CD14-positive monocyte (primary cell): Measurements from ENCODE around the gene GLI3. TPM values are rescaled to one million over a fixed set of nuclear protein-coding genes. Genes with fewer than 3 reads are reported as not detected.

ENCODE experiments used
- DNase-seq, 3 donors: peaks; one replicate each; pipeline ENCODE4 v3.0.0-alpha.2; 2011 to 2022
- H2AFZ ChIP-seq: 2 replicates; pipeline ENCODE4 v1.6.0; 2012; ENCODE audit warnings: mild to moderate bottlenecking, low read depth, low read length, inconsistent platforms; ENCODE audit not compliant: insufficient read depth, poor library complexity, severe bottlenecking
- H3K27ac ChIP-seq, 2 donors: 1 replicate in 1 of 2; 2 replicates in 1 of 2; pipeline ENCODE4 v1.5.1; 2012 to 2013; ENCODE audit warnings: low read length in 2 of 2, control low read depth in 1 of 2, inconsistent platforms in 1 of 2, low read depth in 1 of 2, mild to moderate bottlenecking in 1 of 2
- H3K27me3 ChIP-seq, 2 donors: one replicate each; pipeline versions ENCODE4 v1.6.0 to v1.6.1; 2011 to 2013; ENCODE audit warnings: low read length in 2 of 2; ENCODE audit not compliant: control insufficient read depth in 2 of 2, insufficient read depth in 2 of 2
- H3K36me3 ChIP-seq, 2 donors: replicated peaks in 1 of 2; 1 replicate in 1 of 2; 2 replicates in 1 of 2; pipeline versions ENCODE4 v1.5.1 to v1.6.1; 2012 to 2013; ENCODE audit warnings: low read length in 2 of 2, control low read depth in 1 of 2, inconsistent platforms in 1 of 2, mild to moderate bottlenecking in 1 of 2; ENCODE audit not compliant: insufficient read depth in 2 of 2, control insufficient read depth in 1 of 2
- H3K4me1 ChIP-seq, 2 donors: 1 replicate in 1 of 2; 2 replicates in 1 of 2; pipeline versions ENCODE4 v1.5.1 to v1.6.1; 2012 to 2013; ENCODE audit warnings: low read length in 2 of 2, control low read depth in 1 of 2, inconsistent platforms in 1 of 2, mild to moderate bottlenecking in 1 of 2, moderate library complexity in 1 of 2; ENCODE audit not compliant: insufficient read depth in 2 of 2, control insufficient read depth in 1 of 2
- H3K4me2 ChIP-seq: replicated peaks from 2 replicates; pipeline ENCODE3; 2012; ENCODE audit warnings: low read length, moderate library complexity, mild to moderate bottlenecking; ENCODE audit not compliant: poor library complexity, severe bottlenecking; ENCODE audit errors: extremely low read depth
- H3K4me3 ChIP-seq, 3 experiments: fragments of 200-600 bp in 1 of 3; sonication (generic) in 1 of 3; replicated peaks in 1 of 3; 1 replicate in 2 of 3; 2 replicates in 1 of 3; pipeline ENCODE4 v1.5.1; 2011 to 2013; ENCODE audit warnings: low read length in 3 of 3, mild to moderate bottlenecking in 3 of 3, control low read depth in 2 of 3, low read depth in 2 of 3, inconsistent platforms in 1 of 3, moderate library complexity in 1 of 3
- H3K79me2 ChIP-seq: 2 replicates; pipeline ENCODE4 v1.6.0; 2012; ENCODE audit warnings: mild to moderate bottlenecking, control low read depth, inconsistent platforms, low read length, moderate library complexity; ENCODE audit not compliant: insufficient read depth
- H3K9ac ChIP-seq: 2 replicates; pipeline ENCODE4 v1.6.0; 2017; ENCODE audit warnings: low read length, mild to moderate bottlenecking; ENCODE audit not compliant: insufficient read depth, poor library complexity, severe bottlenecking
- H3K9me3 ChIP-seq, 2 donors: replicated peaks in 1 of 2; 1 replicate in 1 of 2; 2 replicates in 1 of 2; pipeline versions ENCODE4 v1.5.1 to v1.6.1; 2012 to 2013; ENCODE audit warnings: low read length in 2 of 2, control low read depth in 1 of 2; ENCODE audit not compliant: control insufficient read depth in 1 of 2, insufficient read depth in 1 of 2
- H4K20me1 ChIP-seq: 2 replicates; pipeline ENCODE4 v1.6.0; 2012; ENCODE audit warnings: mild to moderate bottlenecking, low read length, control low read depth, moderate library complexity; ENCODE audit not compliant: insufficient read depth
- H3K27ac Mint-ChIP-seq, 7 donors: one replicate each; pipeline ENCODE4 v1.8.0; 2020; ENCODE audit warnings: mild to moderate bottlenecking in 7 of 7, mixed read lengths in 7 of 7, moderate library complexity in 6 of 7, inconsistent platforms in 2 of 7
- H3K27me3 Mint-ChIP-seq, 3 donors: one replicate each; pipeline ENCODE4 v1.8.0; 2021 to 2022; ENCODE audit warnings: low read depth in 3 of 3, mild to moderate bottlenecking in 3 of 3, mixed read lengths in 3 of 3, moderate library complexity in 3 of 3, inconsistent platforms in 1 of 3
- H3K36me3 Mint-ChIP-seq, 2 donors: one replicate each; pipeline ENCODE4 v1.8.0; 2020; ENCODE audit warnings: mixed read lengths in 2 of 2, inconsistent platforms in 1 of 2, mild to moderate bottlenecking in 1 of 2
- H3K4me1 Mint-ChIP-seq: one replicate; pipeline ENCODE4 v1.8.0; 2020; ENCODE audit warnings: mild to moderate bottlenecking, mixed read lengths
- H3K4me3 Mint-ChIP-seq, 2 donors: one replicate each; pipeline ENCODE4 v1.8.0; 2020; ENCODE audit warnings: mild to moderate bottlenecking in 2 of 2, mixed read lengths in 2 of 2, moderate library complexity in 1 of 2
- H3K9me3 Mint-ChIP-seq, 7 donors: one replicate each; pipeline ENCODE4 v1.8.0; 2020 to 2022; ENCODE audit warnings: mixed read lengths in 7 of 7, mild to moderate bottlenecking in 6 of 7, moderate library complexity in 6 of 7, inconsistent platforms in 2 of 7
- WGBS: methylation state at CpG from one replicate; pipeline ENCODE4 v1.1.5; 2013; ENCODE audit warnings: missing lambda C conversion rate; ENCODE audit not compliant: insufficient coverage; 5-methylcytosine and 5-hydroxymethylcytosine counted together
- intact Hi-C, 2 donors: fragments of 100-400 bp; cut with micrococcal nuclease; formaldehyde crosslinking; loops; one replicate each; pipeline versions ENCODE4 v1.15.0 to v1.15.1; 2023
- polyA plus RNA-seq, 3 donors: library from polyadenylated mRNA; depleted of rRNA in 1 of 3; unstranded in 2 of 3; stranded (reverse) in 1 of 3; fragments of 300-500 nt in 2 of 3; fragments of >200 nt in 1 of 3; fragmentation: Illumina TruSeq in 2 of 3; gene quantifications; 1 replicate in 2 of 3; 2 replicates in 1 of 3; pipeline ENCODE4 v1.2.3, GENCODE V29; 2012 to 2021
- TF ChIP-seq, protein P1 (sequence below): fragments of 200-600 bp; IDR thresholded peaks from one replicate; pipeline ENCODE4 v1.8.0; 2022; ENCODE audit warnings: antibody characterized with exemption, mild to moderate bottlenecking

GLI3 gene
- polyA plus RNA-seq, 3 donors, result not detected

- no peaks in the 10 kb centered on the region for H3K36me3 Mint-ChIP-seq
- Histone ChIP-seq H3K27me3 (peaks cover 5 to 6% of the 10 kb centered on the region in 2 donors), H3K4me3 (no peak overlapping the region), H2AFZ (no peak overlapping the region), H3K36me3 (no peaks in the 10 kb centered on the region), H3K9ac (no peak overlapping the region), H3K79me2 (no peaks in the 10 kb centered on the region), H4K20me1 (no peaks in the 10 kb centered on the region), H3K9me3 (no peaks in the 10 kb centered on the region), H3K4me1 (no peaks in the 10 kb centered on the region), H3K4me2 (no peak overlapping the region), H3K27ac (no peak overlapping the region)
- H3K27ac Mint-ChIP-seq, result no peak overlapping the region
- WGBS, result 94% methylated on average over 2 of the region's 7 CpGs
- intact Hi-C loops, result no loop called here
- H3K4me3 Mint-ChIP-seq, result no peak overlapping the region
- H3K27me3 Mint-ChIP-seq, result peaks cover 0 to 18% (median 9%) of the 10 kb centered on the region in 3 donors
- peaks cover 4% of the 10 kb centered on the region for H3K4me1 Mint-ChIP-seq
- no peak for DNase-seq
- TF ChIP-seq, protein P1, sequence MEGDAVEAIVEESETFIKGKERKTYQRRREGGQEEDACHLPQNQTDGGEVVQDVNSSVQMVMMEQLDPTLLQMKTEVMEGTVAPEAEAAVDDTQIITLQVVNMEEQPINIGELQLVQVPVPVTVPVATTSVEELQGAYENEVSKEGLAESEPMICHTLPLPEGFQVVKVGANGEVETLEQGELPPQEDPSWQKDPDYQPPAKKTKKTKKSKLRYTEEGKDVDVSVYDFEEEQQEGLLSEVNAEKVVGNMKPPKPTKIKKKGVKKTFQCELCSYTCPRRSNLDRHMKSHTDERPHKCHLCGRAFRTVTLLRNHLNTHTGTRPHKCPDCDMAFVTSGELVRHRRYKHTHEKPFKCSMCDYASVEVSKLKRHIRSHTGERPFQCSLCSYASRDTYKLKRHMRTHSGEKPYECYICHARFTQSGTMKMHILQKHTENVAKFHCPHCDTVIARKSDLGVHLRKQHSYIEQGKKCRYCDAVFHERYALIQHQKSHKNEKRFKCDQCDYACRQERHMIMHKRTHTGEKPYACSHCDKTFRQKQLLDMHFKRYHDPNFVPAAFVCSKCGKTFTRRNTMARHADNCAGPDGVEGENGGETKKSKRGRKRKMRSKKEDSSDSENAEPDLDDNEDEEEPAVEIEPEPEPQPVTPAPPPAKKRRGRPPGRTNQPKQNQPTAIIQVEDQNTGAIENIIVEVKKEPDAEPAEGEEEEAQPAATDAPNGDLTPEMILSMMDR, result no peak
- H3K9me3 Mint-ChIP-seq, result no peaks in the 10 kb centered on the region
These were observed 216.9 kb downstream of the GLI3 start for GRCh38 chr7:42020061-42020460.

DNA sequence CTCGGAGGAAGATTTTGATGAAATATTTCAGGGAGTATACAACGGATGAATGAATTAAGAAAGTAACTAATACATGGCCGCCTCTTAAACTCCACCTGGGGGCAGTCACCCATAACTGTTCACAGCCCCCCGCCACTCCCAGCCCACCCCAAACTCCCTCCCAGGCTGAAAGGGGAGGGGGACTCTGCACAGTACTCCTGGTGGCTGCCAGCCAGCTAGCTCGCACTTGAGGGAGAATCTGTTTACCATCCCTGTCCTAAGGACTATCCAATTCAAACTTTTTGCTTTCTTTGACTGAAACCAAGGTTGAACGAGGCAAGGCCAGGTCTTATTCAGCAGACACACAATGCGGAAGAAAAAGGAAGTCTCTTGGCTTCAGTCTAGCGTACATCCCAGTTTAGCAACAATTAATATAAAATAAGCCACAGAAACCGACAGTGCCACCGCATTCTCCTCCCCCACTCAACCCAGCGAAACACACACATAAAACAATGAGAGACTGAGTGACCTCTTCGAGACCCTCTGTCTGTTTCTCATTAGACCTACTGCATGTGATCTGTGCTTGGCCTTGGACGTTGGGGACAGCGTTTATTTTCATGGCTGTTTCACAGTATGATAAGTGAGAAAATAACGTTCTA lies 219.5 kb downstream of the GLI3 start:
- TF ChIP-seq, protein P1, result no peak
- H2AFZ ChIP-seq, result no peak overlapping the region

More for the DNA sequence above, 219.5 kb downstream of the GLI3 start:
- H3K27ac Mint-ChIP-seq, result no peak overlapping the region
- no peak for DNase-seq
- H3K4me3 ChIP-seq, result no peak overlapping the region
- H3K9me3 ChIP-seq, result peaks cover 0 to 3% of the 10 kb centered on the region in 2 donors
- 45% methylated on average over 7 of the region's 15 CpGs for WGBS
- no peaks in the 10 kb centered on the region for H4K20me1 ChIP-seq
- H3K27me3 Mint-ChIP-seq, result peaks cover 0 to 13% (median 8%) of the 10 kb centered on the region in 3 donors
- no peaks in the 10 kb centered on the region for H3K79me2 ChIP-seq
- H3K4me1 Mint-ChIP-seq, result peaks cover 4% of the 10 kb centered on the region
- H3K4me1 ChIP-seq, result no peaks in the 10 kb centered on the region
- intact Hi-C loops, result no loop called here
- no peaks in the 10 kb centered on the region for H3K36me3 ChIP-seq
- no peak overlapping the region for H3K4me3 Mint-ChIP-seq
- H3K36me3 Mint-ChIP-seq, result no peaks in the 10 kb centered on the region
- no peak overlapping the region for H3K9ac ChIP-seq
- no peak overlapping the region for H3K4me2 ChIP-seq
- H3K27me3 ChIP-seq, result peaks cover 5 to 6% of the 10 kb centered on the region in 2 donors
- H3K27ac ChIP-seq, result no peak overlapping the region
- H3K9me3 Mint-ChIP-seq, result peaks cover 0 to 5% (median 3%) of the 10 kb centered on the region in 7 donors
